Parathyroid adenoma (tissue), 2 donors: ENCODE data around the gene EPDR1.

Experiments
- H2AFZ ChIP-seq: fragments of 300-600 bp; sonication (generic); one replicate; pipeline ENCODE4 v1.7.0; 2017; ENCODE audit warnings: antibody characterized with exemption, mild to moderate bottlenecking
- H3K27ac ChIP-seq: fragments of 300-600 bp; sonication (generic); one replicate; pipeline ENCODE4 v1.7.0; 2017
- H3K27me3 ChIP-seq: fragments of 300-600 bp; sonication (generic); one replicate; pipeline ENCODE4 v1.7.0; 2017; ENCODE audit warnings: low read length; ENCODE audit not compliant: control insufficient read depth, insufficient read depth
- H3K36me3 ChIP-seq: fragments of 300-600 bp; sonication (generic); one replicate; pipeline ENCODE4 v1.7.0; 2017; ENCODE audit warnings: low read length; ENCODE audit not compliant: control insufficient read depth, insufficient read depth
- H3K4me1 ChIP-seq: fragments of 300-600 bp; sonication (generic); one replicate; pipeline ENCODE4 v1.7.0; 2017; ENCODE audit warnings: control low read depth
- H3K4me2 ChIP-seq: fragments of 300-600 bp; sonication (generic); one replicate; pipeline ENCODE4 v1.7.0; 2017; ENCODE audit warnings: low read length
- H3K4me3 ChIP-seq: fragments of 300-600 bp; sonication (generic); one replicate; pipeline ENCODE4 v1.7.0; 2017; ENCODE audit warnings: low read depth, low read length
- H3K79me2 ChIP-seq: fragments of 300-600 bp; sonication (generic); one replicate; pipeline ENCODE4 v1.7.0; 2017; ENCODE audit warnings: control low read depth
- H3K9ac ChIP-seq: fragments of 300-600 bp; sonication (generic); one replicate; pipeline ENCODE4 v1.7.0; 2017; ENCODE audit warnings: mild to moderate bottlenecking
- H3K9me3 ChIP-seq: fragments of 300-600 bp; sonication (generic); one replicate; pipeline ENCODE4 v1.7.0; 2017; ENCODE audit warnings: low read length; ENCODE audit not compliant: control insufficient read depth
- CTCF ChIP-seq: fragments of 300-600 bp; sonication (generic); IDR thresholded peaks from one replicate; pipeline ENCODE4 v1.7.0; 2017; ENCODE audit warnings: antibody characterized with exemption, mild to moderate bottlenecking
- donor health status: primary hyperparathyroidism.

The EPDR1 gene

GRCh38 chr7:37988721-37989650, 68.5 kb downstream of the EPDR1 start:
- no peak overlapping the region for H3K4me2 ChIP-seq
- H3K9ac ChIP-seq: no peak overlapping the region
- H2AFZ ChIP-seq: no peak overlapping the region
- no peak for TF ChIP-seq CTCF
- no peak overlapping the region for H3K4me3 ChIP-seq
- no peaks in the 10 kb centered on the region for H3K4me1 ChIP-seq
- H3K79me2 ChIP-seq: no peaks in the 10 kb centered on the region
- H3K27ac ChIP-seq: no peak overlapping the region
- no peaks in the 10 kb centered on the region for H3K27me3 ChIP-seq
- H3K36me3 ChIP-seq: no peaks in the 10 kb centered on the region
- H3K9me3 ChIP-seq: no peaks in the 10 kb centered on the region

- no peaks in the 10 kb centered on the region for H3K4me1 ChIP-seq
- no peak for TF ChIP-seq CTCF
- H3K9me3 ChIP-seq: no peaks in the 10 kb centered on the region
- no peak overlapping the region for H2AFZ ChIP-seq
- no peaks in the 10 kb centered on the region for H3K36me3 ChIP-seq
- no peaks in the 10 kb centered on the region for H3K79me2 ChIP-seq
- no peak overlapping the region for H3K27ac ChIP-seq
- no peak overlapping the region for H3K4me3 ChIP-seq
- H3K4me2 ChIP-seq: no peak overlapping the region
- no peaks in the 10 kb centered on the region for H3K27me3 ChIP-seq
- no peak overlapping the region for H3K9ac ChIP-seq
Observed at GRCh38 chr7:37990337-37990736, 69.9 kb downstream of the EPDR1 start.

- TF ChIP-seq CTCF: no peak
- H3K9ac ChIP-seq: no peak overlapping the region
- H3K9me3 ChIP-seq: no peaks in the 10 kb centered on the region
- H3K27ac ChIP-seq: no peak overlapping the region
- H3K27me3 ChIP-seq: no peaks in the 10 kb centered on the region
- H3K4me3 ChIP-seq: no peak overlapping the region
- H3K36me3 ChIP-seq: no peaks in the 10 kb centered on the region
- no peaks in the 10 kb centered on the region for H3K79me2 ChIP-seq
- no peak overlapping the region for H2AFZ ChIP-seq
- H3K4me1 ChIP-seq: no peaks in the 10 kb centered on the region
- no peak overlapping the region for H3K4me2 ChIP-seq
Observed at GRCh38 chr7:37993060-37993501, 72.6 kb downstream of the EPDR1 start.

- Histone ChIP-seq H3K36me3 (no peaks in the 10 kb centered on the region), H3K4me3 (no peak overlapping the region), H3K4me1 (no peaks in the 10 kb centered on the region), H3K79me2 (no peaks in the 10 kb centered on the region), H3K4me2 (no peak overlapping the region), H3K27ac (no peak overlapping the region), H3K27me3 (no peaks in the 10 kb centered on the region), H2AFZ (no peak overlapping the region), H3K9me3 (no peaks in the 10 kb centered on the region), H3K9ac (no peak overlapping the region)
- TF ChIP-seq CTCF: no peak
Observed at GRCh38 chr7:37999673-38000072, 79.2 kb downstream of the EPDR1 start.

- no peak overlapping the region for H3K4me3 ChIP-seq
- H3K9me3 ChIP-seq: no peaks in the 10 kb centered on the region
- no peaks in the 10 kb centered on the region for H3K4me1 ChIP-seq
- no peaks in the 10 kb centered on the region for H3K79me2 ChIP-seq
- no peaks in the 10 kb centered on the region for H3K27me3 ChIP-seq
- H3K36me3 ChIP-seq: no peaks in the 10 kb centered on the region
- TF ChIP-seq CTCF: no peak
- H3K4me2 ChIP-seq: no peak overlapping the region
- H2AFZ ChIP-seq: no peak overlapping the region
- H3K27ac ChIP-seq: no peak overlapping the region
- no peak overlapping the region for H3K9ac ChIP-seq
Observed at GRCh38 chr7:38000272-38000671, 79.8 kb downstream of the EPDR1 start.
